T-helper 1 cell treated with Interleukin-12 subunit alpha and Interleukin-12 subunit beta and Interleukin-4 antibody, amounts not matched to agents 30 ng/mL and 1 ng/mL, for 36 hours (primary cell): ENCODE data around the gene GDPGP1. TPM values are rescaled to one million over a fixed set of nuclear protein-coding genes. Genes with fewer than 3 reads are reported as not detected.

ENCODE experiments used
- intact Hi-C: fragments of 100-400 bp; cut with micrococcal nuclease; formaldehyde crosslinking; loops from one replicate; pipeline ENCODE4 v1.15.1; 2024
- total RNA-seq: library from RNA; stranded (reverse); gene quantifications from 2 replicates; pipeline ENCODE4 v1.2.3, GENCODE V29; 2022

The GDPGP1 gene
- total RNA-seq, 1 donor from 2014 or later = 17.9 TPM

GRCh38 chr15:90293040-90293810, 59.2 kb downstream of the GDPGP1 start:
- intact Hi-C loops = loop anchor here (1.0 kb wide), 1 partner anchor 189 kb away; no protein-coding TSS in a partner anchor

- intact Hi-C loops = no loop called here
These were observed 60.1 kb downstream of the GDPGP1 start for GRCh38 chr15:90294159-90294558.

DNA sequence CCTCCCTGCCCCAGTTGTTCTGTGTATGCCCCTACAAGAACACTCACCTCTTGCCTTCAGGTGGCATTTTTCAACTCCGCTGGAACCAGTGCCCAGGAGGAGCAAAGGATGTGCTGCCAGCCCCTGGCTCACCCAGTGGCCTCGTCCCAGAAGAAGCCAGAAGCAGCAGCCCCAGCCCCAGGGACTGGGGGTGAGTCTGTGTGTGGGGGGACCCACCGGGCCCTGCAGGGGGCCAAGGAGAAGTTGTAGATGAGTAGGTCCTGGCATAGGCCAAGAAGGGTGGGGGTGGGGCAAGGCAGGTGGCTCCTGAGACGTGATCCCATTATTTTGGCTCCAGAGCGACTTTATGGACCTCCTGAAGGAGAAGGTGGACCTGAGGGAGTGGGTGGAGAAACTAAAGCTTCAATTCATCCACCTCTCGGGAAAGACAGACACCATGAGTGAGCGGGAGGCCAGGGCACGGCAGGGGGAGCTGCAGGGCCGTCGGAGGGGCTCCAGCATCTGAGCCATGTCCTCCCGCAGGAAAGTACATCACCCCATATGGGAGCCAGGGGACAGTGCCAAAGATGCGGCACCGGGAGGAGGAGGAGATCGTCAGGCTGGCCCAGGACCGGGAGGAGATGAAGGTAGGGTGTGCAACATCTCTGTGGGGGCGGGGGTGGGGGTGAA, 60.7 kb downstream of the GDPGP1 start:
- intact Hi-C loops = no loop called here

GRCh38 chr15:90295270-90295648, 61.2 kb downstream of the GDPGP1 start:
- intact Hi-C loops = no loop called here

Other genes starting within 250 kb of the GDPGP1 start
- 29.2 and 31.6 TPM in 2 replicates for gene ZNF710, start 232.9 kb upstream of the GDPGP1 start, total RNA-seq
- 196 TPM in 2 replicates for gene IDH2, start 131.7 kb upstream of the GDPGP1 start, total RNA-seq
- 27.5 and 30.7 TPM in 2 replicates for gene SEMA4B, start 32.9 kb upstream of the GDPGP1 start, total RNA-seq
- gene CIB1, start 268 bp upstream of the GDPGP1 start, total RNA-seq = 124 and 126 TPM in 2 replicates
- gene TTLL13, start 15.3 kb downstream of the GDPGP1 start, total RNA-seq = 0.61 and 1.4 TPM in 2 replicates
- 32.7 and 34.7 TPM in 2 replicates for gene NGRN, start 31.5 kb downstream of the GDPGP1 start, total RNA-seq
- 1.2 and 3.0 TPM in 2 replicates for gene ZNF774, start 118.1 kb downstream of the GDPGP1 start, total RNA-seq
- 196 TPM in 2 replicates for gene IQGAP1, start 154.0 kb downstream of the GDPGP1 start, total RNA-seq